RWPE2 (cell line): Measurements from ENCODE around the gene ANAPC7.

Source experiments
- ATAC-seq: fragments of 200-7000 bp; cut with Tn5 transposase; 3 replicates; pipeline ENCODE4 v1.9.1; 2021; ENCODE audit warnings: low read depth
- DNase-seq: peaks from one replicate; pipeline ENCODE4 v3.0.0-alpha.2; 2020; ENCODE audit warnings: low spot score
- H3K27ac ChIP-seq: fragments of 450-650 bp; 2 replicates; pipeline ENCODE4 v1.5.1; 2017; ENCODE audit warnings: mild to moderate bottlenecking; ENCODE audit not compliant: poor library complexity, severe bottlenecking
- H3K27me3 ChIP-seq: fragments of 250-450 bp; sonication (Bioruptor Pico); 2 replicates; pipeline ENCODE4 v1.5.1; 2021; ENCODE audit warnings: mild to moderate bottlenecking, moderate library complexity; ENCODE audit not compliant: insufficient read depth, poor library complexity, severe bottlenecking
- H3K36me3 ChIP-seq: fragments of 250-450 bp; sonication (Bioruptor Pico); 2 replicates; pipeline ENCODE4 v1.5.1; 2020; ENCODE audit warnings: low read depth, mild to moderate bottlenecking, moderate library complexity
- H3K4me1 ChIP-seq: fragments of 250-450 bp; sonication (Bioruptor Pico); 2 replicates; pipeline ENCODE4 v1.5.1; 2021; ENCODE audit warnings: mild to moderate bottlenecking, moderate library complexity; ENCODE audit not compliant: insufficient read depth, poor library complexity, severe bottlenecking
- H3K4me3 ChIP-seq: fragments of 250-450 bp; sonication (Bioruptor Pico); 2 replicates; pipeline ENCODE4 v1.5.1; 2021; ENCODE audit warnings: mild to moderate bottlenecking, moderate library complexity; ENCODE audit not compliant: severe bottlenecking
- H3K9me3 ChIP-seq: fragments of 250-450 bp; sonication (Bioruptor Pico); 2 replicates; pipeline ENCODE4 v1.5.1; 2021; ENCODE audit warnings: mild to moderate bottlenecking, moderate library complexity; ENCODE audit not compliant: severe bottlenecking
- TF ChIP-seq, protein P1 (sequence below): fragments of 450-650 bp; IDR thresholded peaks from one replicate; pipeline ENCODE4 v1.5.1; 2017; ENCODE audit warnings: mild to moderate bottlenecking, moderate library complexity; ENCODE audit not compliant: poor library complexity, severe bottlenecking

Gene ANAPC7

DNA sequence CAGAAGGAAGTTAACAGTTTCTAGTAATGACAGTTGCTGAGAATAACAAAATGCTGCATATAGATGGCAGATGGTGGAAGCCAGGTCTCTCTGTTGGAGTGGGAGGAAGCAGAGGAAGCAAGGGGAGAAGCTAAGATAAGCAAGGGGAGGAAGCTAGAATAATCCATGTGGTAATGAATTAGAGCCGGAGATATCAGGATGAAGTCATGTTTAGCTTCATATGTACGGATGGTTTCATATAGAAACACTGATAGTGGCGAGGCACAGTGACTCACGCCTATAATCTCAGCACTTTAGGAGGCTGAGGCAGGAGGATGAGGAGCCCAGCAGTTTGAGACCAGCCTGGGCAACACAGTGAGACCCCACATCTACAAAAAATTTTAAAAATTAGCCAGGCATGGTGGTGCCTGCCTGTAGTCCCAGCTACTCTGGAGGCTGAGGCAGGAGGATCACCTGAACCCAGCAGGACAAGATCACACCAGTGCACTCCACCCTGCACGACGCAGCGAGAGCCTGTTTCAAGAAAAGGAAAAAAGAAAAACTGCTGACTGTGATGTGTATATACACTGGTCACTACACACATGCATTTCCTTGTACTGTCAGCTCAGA is 49.2 kb downstream of the ANAPC7 start:
- H3K4me3 ChIP-seq = no peak overlapping the region
- no peaks in the 10 kb centered on the region for H3K27me3 ChIP-seq
- TF ChIP-seq, protein P1, sequence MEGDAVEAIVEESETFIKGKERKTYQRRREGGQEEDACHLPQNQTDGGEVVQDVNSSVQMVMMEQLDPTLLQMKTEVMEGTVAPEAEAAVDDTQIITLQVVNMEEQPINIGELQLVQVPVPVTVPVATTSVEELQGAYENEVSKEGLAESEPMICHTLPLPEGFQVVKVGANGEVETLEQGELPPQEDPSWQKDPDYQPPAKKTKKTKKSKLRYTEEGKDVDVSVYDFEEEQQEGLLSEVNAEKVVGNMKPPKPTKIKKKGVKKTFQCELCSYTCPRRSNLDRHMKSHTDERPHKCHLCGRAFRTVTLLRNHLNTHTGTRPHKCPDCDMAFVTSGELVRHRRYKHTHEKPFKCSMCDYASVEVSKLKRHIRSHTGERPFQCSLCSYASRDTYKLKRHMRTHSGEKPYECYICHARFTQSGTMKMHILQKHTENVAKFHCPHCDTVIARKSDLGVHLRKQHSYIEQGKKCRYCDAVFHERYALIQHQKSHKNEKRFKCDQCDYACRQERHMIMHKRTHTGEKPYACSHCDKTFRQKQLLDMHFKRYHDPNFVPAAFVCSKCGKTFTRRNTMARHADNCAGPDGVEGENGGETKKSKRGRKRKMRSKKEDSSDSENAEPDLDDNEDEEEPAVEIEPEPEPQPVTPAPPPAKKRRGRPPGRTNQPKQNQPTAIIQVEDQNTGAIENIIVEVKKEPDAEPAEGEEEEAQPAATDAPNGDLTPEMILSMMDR = no peak
- no peak overlapping the region for H3K27ac ChIP-seq
- H3K4me1 ChIP-seq = no peaks in the 10 kb centered on the region
- no peaks in the 10 kb centered on the region for H3K9me3 ChIP-seq
- DNase-seq (no peak), ATAC-seq (peak; percentile 2; the same call in 1 of the 3 replicates)
- peaks cover 15% of the 10 kb centered on the region for H3K36me3 ChIP-seq

DNA sequence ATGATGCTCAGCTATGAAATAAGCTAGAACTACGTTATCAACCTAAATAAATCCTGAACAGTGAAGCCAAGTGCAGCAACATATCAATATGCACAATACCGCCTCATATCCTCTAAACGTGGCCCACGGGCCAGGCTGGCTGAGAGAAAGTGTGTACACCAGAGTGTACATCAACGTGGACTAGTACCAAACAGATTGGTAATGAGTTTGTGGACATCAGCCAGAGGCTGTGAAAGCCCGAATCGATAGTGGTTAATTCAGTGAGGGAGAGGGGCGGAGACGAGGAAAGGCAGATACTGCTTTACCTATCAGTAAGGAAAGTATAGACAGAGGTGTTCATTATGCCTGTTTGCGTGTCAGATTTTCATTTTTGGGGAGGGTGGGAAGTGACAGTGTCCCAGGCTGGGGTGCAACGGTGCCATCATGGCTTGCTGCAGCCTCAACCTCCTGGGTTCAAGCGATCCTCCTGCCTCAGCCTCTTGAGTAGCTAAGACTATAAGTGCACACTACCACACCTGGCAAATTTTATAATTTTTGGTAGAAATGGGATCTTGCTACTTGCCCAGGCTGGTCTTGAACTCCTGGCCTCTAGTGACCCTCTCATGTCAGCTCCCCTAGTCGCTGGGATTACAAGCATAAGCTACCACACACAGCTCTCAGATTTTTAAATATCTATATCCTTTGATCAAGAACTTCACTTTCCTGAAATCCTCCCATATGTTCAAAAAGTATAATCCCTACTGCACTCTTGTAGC is 50.1 kb downstream of the ANAPC7 start:
- DNase-seq = no peak
- no peaks in the 10 kb centered on the region for H3K4me1 ChIP-seq
- H3K27me3 ChIP-seq = no peaks in the 10 kb centered on the region
- no peak overlapping the region for H3K4me3 ChIP-seq
- H3K36me3 ChIP-seq = peaks cover 23% of the 10 kb centered on the region
- H3K9me3 ChIP-seq = no peaks in the 10 kb centered on the region
- TF ChIP-seq, protein P1 = no peak
- H3K27ac ChIP-seq = no peak overlapping the region
- ATAC-seq = peak; percentile 6

DNA sequence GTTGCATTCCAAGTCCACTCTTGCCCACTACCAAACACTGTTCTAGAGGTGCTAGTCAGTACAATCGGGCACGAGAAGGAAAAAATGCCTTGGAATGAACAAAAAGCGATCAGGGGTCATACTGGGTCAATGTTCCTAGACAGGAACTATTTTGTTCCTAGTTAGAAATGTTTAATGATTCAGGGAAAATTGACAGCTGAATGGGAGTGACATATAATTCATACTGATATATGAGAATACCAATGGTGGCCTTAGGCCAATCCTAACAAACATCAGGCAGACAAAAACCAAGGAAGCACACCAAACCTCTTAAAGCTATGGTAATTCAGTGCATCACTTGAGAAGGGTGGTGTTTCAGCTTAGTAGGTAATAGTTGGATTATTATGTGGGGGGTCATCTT is 51.1 kb downstream of the ANAPC7 start:
- Histone ChIP-seq H3K4me1 (no peaks in the 10 kb centered on the region), H3K36me3 (peaks cover 33% of the 10 kb centered on the region), H3K27ac (no peak overlapping the region), H3K9me3 (no peaks in the 10 kb centered on the region), H3K27me3 (no peaks in the 10 kb centered on the region), H3K4me3 (no peak overlapping the region)
- no peak for DNase-seq
- TF ChIP-seq, protein P1 = no peak
- no peak for ATAC-seq

- no peak overlapping the region for H3K27ac ChIP-seq
- no peaks in the 10 kb centered on the region for H3K4me1 ChIP-seq
- ATAC-seq (no peak), DNase-seq (no peak)
- no peaks in the 10 kb centered on the region for H3K9me3 ChIP-seq
- peaks cover 46% of the 10 kb centered on the region for H3K36me3 ChIP-seq
- H3K27me3 ChIP-seq = no peaks in the 10 kb centered on the region
- no peak overlapping the region for H3K4me3 ChIP-seq
- TF ChIP-seq, protein P1 = no peak
Observed at GRCh38 chr12:110351119-110351518, 52.4 kb downstream of the ANAPC7 start.
